ENCODE results near the gene RNF150. TPM values are rescaled to one million over a fixed set of nuclear protein-coding genes. Genes with fewer than 3 reads are reported as not detected.

The RNF150 gene
- total and polyA plus RNA-seq, 2 of the 4 experiments (the other 2 are of a cell fraction) = 6.2 to 18.1 TPM

DNA sequence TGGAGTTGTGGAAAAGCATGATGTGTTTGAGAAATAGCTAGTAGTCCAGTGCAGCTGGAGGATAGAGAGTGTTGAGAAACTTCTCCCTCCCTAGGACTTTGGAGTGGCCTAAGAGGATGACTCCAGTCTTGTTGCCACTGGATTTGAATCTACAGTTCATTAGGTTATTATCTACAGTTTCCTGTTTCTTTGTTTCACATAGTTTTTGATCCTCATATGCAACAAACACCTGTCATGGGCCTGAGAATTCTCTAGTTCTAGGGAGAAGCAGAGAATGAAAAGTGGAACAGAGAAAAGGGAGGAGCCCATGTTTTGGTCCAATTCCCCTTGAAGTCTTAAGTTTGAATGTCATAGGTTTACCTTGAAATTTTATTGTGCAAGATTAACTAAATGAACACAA lies 303.4 kb downstream of the RNF150 start:
- Histone ChIP-seq H2AK5ac (ENCODE audit: low read depth, low read length) (no peak overlapping the region), H2BK20ac (ENCODE audit: low read depth, low read length) (no peak overlapping the region), H3K18ac (ENCODE audit: low read depth, low read length) (no peak overlapping the region), H4K20me1 (ENCODE audit: insufficient read depth, low read length) (no peaks in the 10 kb centered on the region), H3K9me3 (ENCODE audit: control insufficient read depth, insufficient read depth, low read length) (no peaks in the 10 kb centered on the region), H2BK15ac (ENCODE audit: low read depth, low read length) (no peak overlapping the region), H3K27me3 (ENCODE audit: control insufficient read depth, insufficient read depth, low read length) (peaks cover 17% of the 10 kb centered on the region), H2AFZ (replicated peaks; ENCODE audit: low read length, poor library complexity) (no peak overlapping the region), H2AK9ac (replicated peaks; ENCODE audit: low read depth, low read length, poor library complexity) (no peak overlapping the region), H3K79me1 (ENCODE audit: low read depth in 1 of 2, low read length in 2 of 2) (no peaks in the 10 kb centered on the region), H2BK5ac (ENCODE audit: low read depth, low read length, poor library complexity, severe bottlenecking) (no peak overlapping the region), H3K9ac (ENCODE audit: low read depth, low read length) (no peak overlapping the region), H3K36me3 (ENCODE audit: control insufficient read depth, insufficient read depth, low read length) (no peaks in the 10 kb centered on the region), H3K14ac (replicated peaks; ENCODE audit: low read depth, low read length) (no peak overlapping the region), H3K56ac (ENCODE audit: extremely low read depth, insufficient read depth, low read length) (no peak overlapping the region), H3K9me1 (ENCODE audit: insufficient read depth, low read length) (no peaks in the 10 kb centered on the region), H3K4me2 (ENCODE audit: low read depth, low read length) (no peak overlapping the region), H3K23ac (ENCODE audit: low read depth, low read length) (no peak overlapping the region), H4K8ac (ENCODE audit: low read depth in 2 of 2, low read length in 2 of 2) (no peak overlapping the region), H3K4me3 (ENCODE audit: insufficient read depth, low read depth, low read length) (no peak overlapping the region), H4K5ac (ENCODE audit: low read depth, low read length) (no peak overlapping the region), H3K27ac (ENCODE audit: insufficient read depth, low read length) (no peak overlapping the region), H2BK120ac (ENCODE audit: low read depth, low read length) (no peak overlapping the region), H4K91ac (ENCODE audit: insufficient read depth, low read depth, low read length) (no peak overlapping the region), H3K4me1 (ENCODE audit: control insufficient read depth, insufficient read depth, low read length) (no peaks in the 10 kb centered on the region), H3K4ac (ENCODE audit: low read depth, low read length) (no peak overlapping the region)
- ATAC-seq (ENCODE audit: low read depth) (no peak), DNase-seq (no peak)
- CTCF ChIA-PET = no interaction called here
- in situ Hi-C loops (cut with MboI; ENCODE audit: low sequenced_read_pairs) (loop anchor here (25.0 kb wide), 1 partner anchor 468 kb away; the partner anchor contains the start of gene SCOC), dilution Hi-C loops (cut with HindIII; ENCODE audit: low sequenced_read_pairs, unreplicated experiment) (no loop called here), intact Hi-C loops (cut with micrococcal nuclease) (no loop called here)
- BruUV-seq (replicated peaks) = no TSS peak
- TF ChIP-seq MAFK (IDR thresholded peaks at IDR 0.05; ENCODE audit: low read depth, low read length) = no peak
- TF ChIP-seq SMC3 (IDR thresholded peaks at IDR 0.05; ENCODE audit: low read depth, low read length) = no peak
- no peak for TF ChIP-seq POLR2A (IDR thresholded peaks at IDR 0.05; ENCODE audit: low read depth, low read length)
- no peak for TF ChIP-seq USF2 (IDR thresholded peaks at IDR 0.05; ENCODE audit: low read depth, low read length)
- no peak for TF ChIP-seq BHLHE40 (IDR thresholded peaks at IDR 0.05; ENCODE audit: low read depth, low read length)
- no peak for TF ChIP-seq RAD21 (IDR thresholded peaks at IDR 0.05; ENCODE audit: low read length)
- no peak for TF ChIP-seq MAZ (IDR thresholded peaks at IDR 0.05; ENCODE audit: borderline replicate concordance, low read depth, low read length)
- no peak for TF ChIP-seq FOS (IDR thresholded peaks at IDR 0.05; ENCODE audit: low read depth, low read length)
- no peak for TF ChIP-seq CEBPB (IDR thresholded peaks at IDR 0.05; ENCODE audit: low read depth, low read length)
- no peak for TF ChIP-seq RCOR1 (IDR thresholded peaks at IDR 0.05; ENCODE audit: insufficient replicate concordance, low read length)
- no peak for TF ChIP-seq CTCF (conservative IDR thresholded peaks at IDR 0.05; ENCODE audit: low read depth, low read length)
- no peak for TF ChIP-seq NFE2L2 (IDR thresholded peaks at IDR 0.05; ENCODE audit: low read depth, low read length)
- TF ChIP-seq CHD1 (IDR thresholded peaks at IDR 0.05; ENCODE audit: low read depth, low read length) = no peak
- TF ChIP-seq MXI1 (IDR thresholded peaks at IDR 0.05; ENCODE audit: borderline replicate concordance, low read depth, low read length) = no peak
- no peak for TF ChIP-seq ELK1 (IDR thresholded peaks at IDR 0.05; ENCODE audit: borderline replicate concordance, low read depth, low read length)
- no peak for TF ChIP-seq RFX5 (IDR thresholded peaks at IDR 0.05; ENCODE audit: low read depth, low read length)
- POLR2A ChIA-PET (ENCODE audit: unreplicated experiment) = no interaction called here
